HG03575 (cell line): ENCODE results near the gene TCL1B.
"Not testable (repeated sequence)": the region's sequence is repeated elsewhere in the genome, so short reads cannot be mapped to it uniquely, and the experiment has no call there.

Experiments used
- ATAC-seq: cut with Tn5 transposase; IDR thresholded peaks from one replicate; pipeline ENCODE4 v1.9.1; 2021; ENCODE audit not compliant: unreplicated experiment, insufficient number of reproducible peaks, low FRiP score; ENCODE audit errors: extremely low read depth

TCL1B gene

GRCh38 chr14:95664546-95664945 is 21.7 kb upstream of the TCL1B start:
- no peak for ATAC-seq

GRCh38 chr14:95665530-95665929 is 20.7 kb upstream of the TCL1B start:
- not testable (repeated sequence) for ATAC-seq

GRCh38 chr14:95666450-95666849 is 19.8 kb upstream of the TCL1B start:
- no peak for ATAC-seq

- ATAC-seq = no peak
Observed at GRCh38 chr14:95667249-95667693, 19.0 kb upstream of the TCL1B start.

- ATAC-seq = no peak
Observed at GRCh38 chr14:95668235-95668772, 17.9 kb upstream of the TCL1B start.

- ATAC-seq = no peak
Observed at GRCh38 chr14:95674613-95675012, 11.6 kb upstream of the TCL1B start.

- no peak for ATAC-seq
Observed at GRCh38 chr14:95675486-95675885, 10.7 kb upstream of the TCL1B start.

- no peak for ATAC-seq
Observed at GRCh38 chr14:95677179-95677835, 8.9 kb upstream of the TCL1B start.

GRCh38 chr14:95679148-95679815 is 6.9 kb upstream of the TCL1B start:
- ATAC-seq = no peak

GRCh38 chr14:95679998-95680735 is 6.1 kb upstream of the TCL1B start:
- no peak for ATAC-seq

GRCh38 chr14:95681153-95681552 is 5.1 kb upstream of the TCL1B start:
- ATAC-seq = no peak

- ATAC-seq = no peak
Observed at GRCh38 chr14:95683793-95684192, 2.4 kb upstream of the TCL1B start.

GRCh38 chr14:95686935-95687334 is 709 bp downstream of the TCL1B start:
- no peak for ATAC-seq

GRCh38 chr14:95689441-95689840 is 3.2 kb downstream of the TCL1B start:
- no peak for ATAC-seq

- no peak for ATAC-seq
Observed at GRCh38 chr14:95690815-95691214, 4.6 kb downstream of the TCL1B start.

- ATAC-seq = no peak
Observed at GRCh38 chr14:95691591-95691990, 5.4 kb downstream of the TCL1B start.

GRCh38 chr14:95692109-95692508 is 5.9 kb downstream of the TCL1B start:
- ATAC-seq = no peak

GRCh38 chr14:95695051-95695450 is 8.8 kb downstream of the TCL1B start:
- ATAC-seq = no peak

GRCh38 chr14:95695913-95696312 is 9.7 kb downstream of the TCL1B start:
- ATAC-seq = no peak

- ATAC-seq = no peak
Observed at GRCh38 chr14:95696741-95697140, 10.5 kb downstream of the TCL1B start.
